BLaER1 treated with 17β-estradiol and CSF1 and Interleukin-3, amounts not matched to agents 10 nM and 100 nM (cell line): ENCODE data around the gene CD109.

Experiments
- H3K27ac ChIP-seq, 11 experiments: shearing (Covaris generic); formaldehyde crosslinking; 2 replicates each; pipeline ENCODE4 v1.8.1; 2022
- H3K27me3 ChIP-seq, 11 experiments: shearing (Covaris generic); formaldehyde crosslinking; 2 replicates each; pipeline ENCODE4 v1.8.1; 2022
- H3K36me3 ChIP-seq, 11 experiments: shearing (Covaris generic); formaldehyde crosslinking; 2 replicates each; pipeline ENCODE4 v1.8.1; 2022
- H3K4me1 ChIP-seq, 10 experiments: shearing (Covaris generic); formaldehyde crosslinking; 2 replicates each; pipeline ENCODE4 v1.8.1; 2022
- H3K4me2 ChIP-seq, 11 experiments: shearing (Covaris generic); formaldehyde crosslinking; 2 replicates each; pipeline ENCODE4 v1.8.1; 2022
- H3K4me3 ChIP-seq, 10 experiments: shearing (Covaris generic); formaldehyde crosslinking; 2 replicates each; pipeline ENCODE4 v1.8.1; 2022
- H3K9ac ChIP-seq, 11 experiments: shearing (Covaris generic); formaldehyde crosslinking; 2 replicates each; pipeline ENCODE4 v1.8.1; 2022
- H3K9me3 ChIP-seq, 11 experiments: shearing (Covaris generic); formaldehyde crosslinking; replicated peaks in 1 of 11; 2 replicates each; pipeline ENCODE4 v1.8.1; 2022
- H4K20me1 ChIP-seq, 11 experiments: shearing (Covaris generic); formaldehyde crosslinking; 2 replicates each; pipeline ENCODE4 v1.8.1; 2022
- Cebpa-rat ChIP-seq, 11 experiments: shearing (Covaris generic); IDR thresholded peaks; 2 replicates each; pipeline ENCODE4 v1.8.1; 2022

The CD109 gene

DNA sequence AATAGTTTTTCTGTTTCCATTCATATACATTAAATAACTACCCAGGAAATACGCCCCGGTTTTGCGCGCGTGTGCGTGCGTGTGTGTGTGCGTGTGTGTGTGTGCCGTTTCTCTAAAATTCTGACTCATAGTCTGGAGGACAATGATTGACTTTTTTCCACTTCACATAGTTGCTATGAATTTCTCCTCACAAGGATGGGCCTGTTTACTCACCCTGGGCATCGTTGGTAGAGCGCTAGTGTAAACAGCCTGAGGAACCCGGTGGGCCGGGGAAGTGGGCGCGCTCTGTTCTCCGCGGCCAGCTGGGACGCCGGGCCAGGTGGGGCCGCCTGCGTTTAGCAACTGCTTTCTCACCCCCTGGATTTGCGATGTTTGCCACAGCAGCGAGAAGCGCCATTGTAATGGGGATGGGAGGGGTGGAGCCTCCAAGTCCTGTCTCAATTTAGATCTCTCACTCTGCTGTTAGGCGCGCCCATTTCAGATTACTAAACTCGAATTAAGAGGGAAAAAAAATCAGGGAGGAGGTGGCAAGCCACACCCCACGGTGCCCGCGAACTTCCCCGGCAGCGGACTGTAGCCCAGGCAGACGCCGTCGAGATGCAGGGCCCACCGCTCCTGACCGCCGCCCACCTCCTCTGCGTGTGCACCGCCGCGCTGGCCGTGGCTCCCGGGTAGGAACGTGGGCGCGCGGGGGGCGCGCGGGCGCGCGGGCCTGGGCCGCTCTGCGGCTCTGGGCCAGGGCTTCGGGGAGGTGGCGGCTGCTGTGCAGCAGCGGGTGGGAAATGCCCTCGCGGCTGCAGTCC is at the start of gene CD109:
Gene CD109, plus strand, starts transcription at position 585 of the 803 bp plus-strand sequence. Its CDS starts 13 bp downstream, at position 598.
- peak within 1 kb of the TSS; percentile 48 to 72 (median 60) for H3K4me3 ChIP-seq
- peak within 1 kb of the TSS in 2 of 11 experiments; percentile 48 to 65; a peak in 5 of 22 replicates for H3K27ac ChIP-seq
- no peaks in the 10 kb centered on the region for H3K36me3 ChIP-seq
- H3K4me1 ChIP-seq: peaks cover 9 to 26% (median 12%) of the 10 kb centered on the region in 10 experiments
- no peaks in the 10 kb centered on the region; a peak in 1 of 22 replicates for H4K20me1 ChIP-seq
- H3K4me2 ChIP-seq: peak within 1 kb of the TSS; percentile 87 to 98 (median 91)
- H3K9ac ChIP-seq: peak within 1 kb of the TSS; percentile 8 to 70 (median 28); a peak in 13 of 22 replicates
- H3K27me3 ChIP-seq: peaks cover 36 to 51% (median 45%) of the 10 kb centered on the region in 11 experiments
- peaks cover 0 to 18% (median 4%) of the 10 kb centered on the region in 11 experiments; a peak in 5 of 22 replicates for H3K9me3 ChIP-seq
- TF ChIP-seq Cebpa-rat (IDR thresholded peaks at IDR 0.05): no peak

DNA sequence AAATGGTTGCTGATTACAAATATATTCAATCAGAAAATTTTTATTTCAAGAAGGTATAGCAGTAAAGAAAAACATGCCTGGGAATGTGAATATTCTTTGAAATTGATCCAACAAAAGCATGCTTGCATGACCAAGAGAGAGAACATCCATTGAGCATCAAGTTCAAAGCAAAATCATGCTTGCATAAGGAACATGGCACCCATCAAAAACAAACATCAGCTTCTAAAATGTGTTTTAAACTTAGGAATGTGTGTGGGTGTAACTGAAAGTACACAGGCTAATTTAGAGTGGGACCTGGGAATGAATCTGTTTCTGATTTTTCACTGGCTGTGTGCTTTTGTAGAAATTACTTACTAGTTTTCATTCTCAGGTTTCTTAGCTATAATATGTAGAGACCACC is 47.8 kb upstream of the CD109 start:
- Histone ChIP-seq H3K27ac (no peak overlapping the region), H3K4me3 (no peak overlapping the region), H3K36me3 (peaks cover 0 to 60% (median 8%) of the 10 kb centered on the region in 11 experiments; a peak in 14 of 22 replicates), H3K9ac (no peak overlapping the region), H4K20me1 (peaks cover 0 to 41% (median 0%) of the 10 kb centered on the region in 11 experiments; a peak in 3 of 22 replicates), H3K4me2 (no peak overlapping the region), H3K27me3 (no peaks in the 10 kb centered on the region), H3K4me1 (peaks cover 0 to 23% (median 7%) of the 10 kb centered on the region in 10 experiments; a peak in 11 of 20 replicates), H3K9me3 (no peaks in the 10 kb centered on the region)
- TF ChIP-seq Cebpa-rat (IDR thresholded peaks at IDR 0.05): no peak

DNA sequence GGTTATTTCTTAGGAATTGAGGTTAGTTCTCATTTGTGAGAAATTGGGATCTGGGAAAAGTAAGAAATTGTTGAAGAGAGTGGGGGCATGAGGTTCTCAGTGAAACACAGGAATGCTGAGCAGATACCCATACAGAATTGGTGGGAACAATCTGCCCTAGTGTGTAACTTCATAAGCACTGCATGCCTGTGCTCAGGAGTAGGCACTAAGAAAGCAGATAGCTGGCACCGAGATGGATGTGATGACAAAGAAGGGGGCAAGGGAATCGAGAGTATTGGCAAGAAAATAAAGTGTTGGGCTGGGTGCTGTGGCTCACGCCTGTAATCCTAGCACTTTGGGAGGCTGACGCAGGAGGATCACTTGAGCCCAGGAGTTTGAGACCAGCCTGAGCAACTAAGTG is 46.2 kb upstream of the CD109 start:
- Histone ChIP-seq H4K20me1 (peaks cover 0 to 35% (median 0%) of the 10 kb centered on the region in 11 experiments; a peak in 3 of 22 replicates), H3K27ac (no peak overlapping the region), H3K9ac (no peak overlapping the region), H3K4me2 (no peak overlapping the region), H3K4me3 (no peak overlapping the region), H3K36me3 (peaks cover 0 to 46% (median 8%) of the 10 kb centered on the region in 11 experiments; a peak in 14 of 22 replicates), H3K4me1 (peaks cover 3 to 26% (median 11%) of the 10 kb centered on the region in 10 experiments), H3K27me3 (no peaks in the 10 kb centered on the region), H3K9me3 (no peaks in the 10 kb centered on the region)
- no peak for TF ChIP-seq Cebpa-rat (IDR thresholded peaks at IDR 0.05)

- H3K9ac ChIP-seq: peak overlapping the region; percentile 87 to 99 (median 96)
- H3K4me3 ChIP-seq: peak overlapping the region; percentile 91 to 100 (median 99)
- peaks cover 0 to 30% (median 5%) of the 10 kb centered on the region in 11 experiments; a peak in 14 of 22 replicates for H3K36me3 ChIP-seq
- H3K27ac ChIP-seq: peak overlapping the region; percentile 82 to 99 (median 94)
- H4K20me1 ChIP-seq: peaks cover 0 to 25% (median 0%) of the 10 kb centered on the region in 11 experiments; a peak in 3 of 22 replicates
- no peaks in the 10 kb centered on the region for H3K9me3 ChIP-seq
- TF ChIP-seq Cebpa-rat (IDR thresholded peaks at IDR 0.05): no peak
- H3K4me2 ChIP-seq: peak overlapping the region; percentile 67 to 93 (median 86)
- H3K4me1 ChIP-seq: peaks cover 12 to 29% (median 19%) of the 10 kb centered on the region in 10 experiments; a peak in 19 of 20 replicates
- H3K27me3 ChIP-seq: no peaks in the 10 kb centered on the region
These were observed 43.1 kb upstream of the CD109 start for GRCh38 chr6:73652637-73653570.

DNA sequence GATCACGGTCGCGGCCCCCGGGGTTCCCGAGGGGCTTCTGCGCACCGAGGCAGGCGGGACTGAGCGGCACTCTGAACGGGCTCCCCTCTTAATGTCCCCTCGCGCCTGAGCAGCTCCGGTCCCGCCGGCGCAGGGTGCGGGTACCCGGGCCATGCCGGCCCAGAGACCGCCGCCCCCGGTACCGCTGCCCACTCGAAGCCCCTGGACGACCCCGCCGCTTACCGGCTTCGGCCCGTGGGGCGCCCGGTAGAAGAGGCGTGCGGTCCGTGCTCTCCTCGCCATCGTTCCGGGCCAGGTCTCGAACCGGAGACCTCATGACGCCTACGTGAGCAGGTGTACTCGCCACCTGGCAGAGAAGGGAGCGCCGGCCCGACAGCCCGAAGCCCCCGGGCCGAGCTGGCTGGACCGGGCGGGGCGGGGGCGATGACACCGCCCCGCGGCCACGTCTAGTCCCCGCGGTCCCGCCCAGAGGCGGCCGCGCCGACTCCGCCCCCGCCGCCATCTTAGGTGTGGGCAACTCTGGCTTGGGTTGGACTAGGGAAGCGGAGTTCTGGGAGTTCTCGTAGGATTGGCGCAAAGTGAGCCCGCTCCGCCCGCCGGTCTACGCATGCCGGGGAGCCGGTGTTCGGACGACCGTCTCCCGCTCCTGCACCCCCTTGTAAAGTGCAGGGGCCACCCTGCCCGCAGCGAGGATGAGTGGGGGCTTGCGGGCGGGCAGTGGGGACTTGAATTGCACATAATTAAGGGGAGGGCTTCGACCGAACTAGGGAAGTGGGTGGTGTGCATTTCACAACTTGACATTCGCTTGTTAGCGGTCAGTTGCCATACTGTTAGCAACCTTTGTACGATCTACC is 42.2 kb upstream of the CD109 start, which contains the start of gene SLC17A5:
Gene SLC17A5, minus strand, starts transcription at position 422 of the 854 bp plus-strand sequence. Its CDS starts 106 bp downstream, at position 316.
- Histone ChIP-seq H3K36me3 (peaks cover 0 to 22% (median 4%) of the 10 kb centered on the region in 11 experiments; a peak in 14 of 22 replicates), H3K4me3 (peak within 1 kb of the TSS; percentile 91 to 100 (median 99)), H3K27me3 (no peaks in the 10 kb centered on the region), H3K9me3 (no peaks in the 10 kb centered on the region), H3K27ac (peak within 1 kb of the TSS; percentile 82 to 99 (median 94)), H3K4me1 (peaks cover 12 to 29% (median 19%) of the 10 kb centered on the region in 10 experiments; a peak in 19 of 20 replicates), H3K4me2 (peak within 1 kb of the TSS; percentile 72 to 93 (median 89)), H3K9ac (peak within 1 kb of the TSS; percentile 87 to 99 (median 96)), H4K20me1 (peaks cover 0 to 20% (median 0%) of the 10 kb centered on the region in 11 experiments; a peak in 3 of 22 replicates)
- TF ChIP-seq Cebpa-rat (IDR thresholded peaks at IDR 0.05): no peak; a peak in 2 of 22 replicates

DNA sequence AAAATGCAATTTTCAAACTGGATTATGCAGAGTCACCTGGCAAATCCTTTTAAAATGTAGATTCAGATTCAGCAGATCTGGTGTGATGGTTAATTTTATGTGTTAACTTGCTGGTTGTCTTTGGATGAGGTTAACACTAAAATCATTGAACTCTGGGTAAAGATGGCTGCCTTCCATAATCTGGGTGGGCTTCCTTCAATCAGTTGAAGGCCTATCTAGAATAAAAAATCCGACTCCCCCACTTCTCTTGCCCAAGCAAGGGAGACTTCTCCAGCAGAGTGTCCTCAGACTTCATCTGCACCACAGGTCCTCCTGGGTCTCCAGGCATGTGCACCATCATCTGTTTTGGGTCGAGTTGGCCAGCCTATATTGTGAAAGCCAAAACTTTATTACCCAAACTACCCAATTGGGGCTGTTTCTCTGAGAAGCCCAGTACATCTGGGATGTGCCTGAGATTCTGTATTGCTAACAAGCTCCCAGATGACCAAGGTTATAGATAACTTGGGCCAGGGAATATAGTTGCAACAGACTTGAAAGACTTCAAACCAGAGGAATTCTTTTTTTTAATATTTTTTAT is 40.6 kb upstream of the CD109 start:
- Histone ChIP-seq H3K36me3 (peaks cover 0 to 7% (median 0%) of the 10 kb centered on the region in 11 experiments; a peak in 4 of 22 replicates), H3K27me3 (no peaks in the 10 kb centered on the region), H3K9me3 (no peaks in the 10 kb centered on the region; a peak in 1 of 22 replicates), H3K4me1 (peaks cover 12 to 29% (median 19%) of the 10 kb centered on the region in 10 experiments; a peak in 19 of 20 replicates), H3K27ac (peak overlapping the region; percentile 82 to 99 (median 94); a peak in 20 of 22 replicates), H4K20me1 (peaks cover 0 to 18% (median 0%) of the 10 kb centered on the region in 11 experiments; a peak in 3 of 22 replicates), H3K9ac (peak overlapping the region; percentile 87 to 99 (median 96); a peak in 20 of 22 replicates), H3K4me2 (peak overlapping the region; percentile 72 to 93 (median 89)), H3K4me3 (peak overlapping the region; percentile 91 to 100 (median 99); a peak in 19 of 20 replicates)
- no peak for TF ChIP-seq Cebpa-rat (IDR thresholded peaks at IDR 0.05)

DNA sequence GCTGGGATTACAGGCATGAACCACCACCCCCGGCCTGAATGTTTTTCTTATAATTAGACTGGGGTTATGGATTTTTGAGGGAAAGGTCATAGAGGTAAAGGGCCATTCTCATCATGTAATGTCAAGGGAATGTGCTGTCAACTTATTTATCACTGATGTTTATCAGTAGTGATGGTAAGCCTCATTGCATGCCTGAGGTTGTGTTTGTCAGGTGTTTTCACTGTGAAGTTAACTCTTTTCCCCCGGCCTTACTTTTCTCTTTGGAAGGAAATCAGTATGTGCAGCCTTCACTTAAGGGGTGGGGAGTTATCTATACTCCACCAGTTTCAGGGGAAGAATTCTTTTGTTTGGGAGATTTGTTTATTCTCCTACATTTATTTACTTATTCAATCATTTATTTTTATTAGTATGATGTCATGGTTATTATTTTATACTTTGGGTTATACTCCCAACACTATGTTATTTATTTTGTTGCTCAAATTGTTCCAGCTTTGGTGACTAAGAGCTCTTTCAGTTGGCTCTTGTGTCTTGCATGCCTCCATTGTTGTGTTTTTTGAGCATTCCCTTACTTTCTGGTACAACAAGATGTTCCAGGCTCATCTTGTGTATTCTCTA is 39.4 kb upstream of the CD109 start:
- H3K4me3 ChIP-seq: no peak overlapping the region
- H3K36me3 ChIP-seq: no peaks in the 10 kb centered on the region
- no peak overlapping the region for H3K9ac ChIP-seq
- H3K27ac ChIP-seq: no peak overlapping the region
- no peak overlapping the region for H3K4me2 ChIP-seq
- TF ChIP-seq Cebpa-rat (IDR thresholded peaks at IDR 0.05): no peak
- H3K27me3 ChIP-seq: no peaks in the 10 kb centered on the region
- peaks cover 0 to 8% (median 0%) of the 10 kb centered on the region in 11 experiments; a peak in 3 of 22 replicates for H4K20me1 ChIP-seq
- peaks cover 0 to 5% (median 0%) of the 10 kb centered on the region in 11 experiments; a peak in 2 of 22 replicates for H3K9me3 ChIP-seq
- H3K4me1 ChIP-seq: peaks cover 12 to 29% (median 19%) of the 10 kb centered on the region in 10 experiments; a peak in 19 of 20 replicates
